Measurements from ENCODE around the gene TDRKH.

Gene TDRKH

GRCh38 chr1:151828921-151829320 is 38.6 kb upstream of the TDRKH start:
- peak; percentile 80 for TF ChIP-seq EGR1 (IDR thresholded peaks at IDR 0.05)
- TF ChIP-seq USF1 (IDR thresholded peaks at IDR 0.05): no peak
- TF ChIP-seq REST (IDR thresholded peaks at IDR 0.05; ENCODE audit: low read depth): peak; percentile 83
- no peak for TF ChIP-seq TCF12 (IDR thresholded peaks at IDR 0.05; ENCODE audit: low read depth)

- TF ChIP-seq EGR1 (IDR thresholded peaks at IDR 0.05) (no peak), MAX (IDR thresholded peaks at IDR 0.05) (no peak), CREB1 (IDR thresholded peaks at IDR 0.05; ENCODE audit: low read depth) (no peak), NFIC (IDR thresholded peaks at IDR 0.05) (no peak)
Observed at GRCh38 chr1:151827853-151828252, 37.6 kb upstream of the TDRKH start.

- TF ChIP-seq FOXM1 (IDR thresholded peaks at IDR 0.05; ENCODE audit: borderline replicate concordance, low read depth): no peak
- no peak for TF ChIP-seq TAF1 (IDR thresholded peaks at IDR 0.05; ENCODE audit: low read depth)
- TF ChIP-seq CREB1 (IDR thresholded peaks at IDR 0.05; ENCODE audit: low read depth): no peak
- TF ChIP-seq MAX (IDR thresholded peaks at IDR 0.05): no peak
- TF ChIP-seq EGR1 (IDR thresholded peaks at IDR 0.05): no peak
- TF ChIP-seq EP300 (IDR thresholded peaks at IDR 0.05; ENCODE audit: borderline replicate concordance): no peak
- TF ChIP-seq USF1 (IDR thresholded peaks at IDR 0.05): no peak
- TF ChIP-seq CEBPB (IDR thresholded peaks at IDR 0.05): no peak
- TF ChIP-seq ZBTB7A (IDR thresholded peaks at IDR 0.05; ENCODE audit: low read depth): no peak
- no peak for TF ChIP-seq NFIC (IDR thresholded peaks at IDR 0.05)
- TF ChIP-seq TCF12 (IDR thresholded peaks at IDR 0.05; ENCODE audit: low read depth): no peak
- no peak for TF ChIP-seq YY1 (IDR thresholded peaks at IDR 0.05; ENCODE audit: low read depth)
- TF ChIP-seq RAD21 (IDR thresholded peaks at IDR 0.05; ENCODE audit: low read depth): no peak
- no peak for TF ChIP-seq REST (IDR thresholded peaks at IDR 0.05; ENCODE audit: low read depth)
Observed at GRCh38 chr1:151825751-151826660, 35.7 kb upstream of the TDRKH start.

GRCh38 chr1:151825204-151825603 is 34.9 kb upstream of the TDRKH start:
- TF ChIP-seq TCF12 (IDR thresholded peaks at IDR 0.05; ENCODE audit: low read depth) (no peak), REST (IDR thresholded peaks at IDR 0.05; ENCODE audit: low read depth) (no peak), NFIC (IDR thresholded peaks at IDR 0.05) (no peak), CEBPB (IDR thresholded peaks at IDR 0.05) (no peak), TEAD4 (IDR thresholded peaks at IDR 0.05) (no peak), RAD21 (IDR thresholded peaks at IDR 0.05; ENCODE audit: low read depth) (no peak), CREB1 (IDR thresholded peaks at IDR 0.05; ENCODE audit: low read depth) (no peak)

- TF ChIP-seq EP300 (IDR thresholded peaks at IDR 0.05; ENCODE audit: borderline replicate concordance) (no peak), ZBTB7A (IDR thresholded peaks at IDR 0.05; ENCODE audit: low read depth) (no peak), TAF1 (IDR thresholded peaks at IDR 0.05; ENCODE audit: low read depth) (no peak), USF1 (IDR thresholded peaks at IDR 0.05) (no peak), CEBPB (IDR thresholded peaks at IDR 0.05) (no peak), FOXM1 (IDR thresholded peaks at IDR 0.05; ENCODE audit: borderline replicate concordance, low read depth) (no peak), RAD21 (IDR thresholded peaks at IDR 0.05; ENCODE audit: low read depth) (no peak), TCF12 (IDR thresholded peaks at IDR 0.05; ENCODE audit: low read depth) (no peak), CREB1 (IDR thresholded peaks at IDR 0.05; ENCODE audit: low read depth) (no peak), REST (IDR thresholded peaks at IDR 0.05; ENCODE audit: low read depth) (no peak)
Observed at GRCh38 chr1:151823175-151823574, 32.9 kb upstream of the TDRKH start.
